Urothelium cell line (cell line): ENCODE results near the gene CCDC177.

Experiments used
- DNase-seq: peaks from one replicate; pipeline ENCODE4 v3.0.0; 2011; ENCODE audit warnings: low spot score, mixed read lengths
- FAIRE-seq: peaks from 2 replicates; lab custom pipeline; 2011; peaks lifted over from hg19 to GRCh38; lab: Jason Lieb, UNC

The CCDC177 gene

GRCh38 chr14:69574263-69574953, at the start of gene CCDC177:
CCDC177 (minus strand) TSS chr14:69574871; CDS start chr14:69573622, 1,249 bp downstream.
- peak; percentile 92 for FAIRE-seq
- peak; percentile 91 for DNase-seq

GRCh38 chr14:69624136-69624535, 49.5 kb upstream of the CCDC177 start:
- DNase-seq, result no peak
- peak; percentile 91 for FAIRE-seq

GRCh38 chr14:69620981-69621380, 46.3 kb upstream of the CCDC177 start:
- no peak for FAIRE-seq
- DNase-seq, result no peak

- DNase-seq (no peak), FAIRE-seq (peak; percentile 71)
Observed at GRCh38 chr14:69620211-69620611, 45.5 kb upstream of the CCDC177 start.

GRCh38 chr14:69619012-69619411, 44.3 kb upstream of the CCDC177 start:
- no peak for DNase-seq
- no peak for FAIRE-seq

- DNase-seq (no peak), FAIRE-seq (peak; percentile 61)
Observed at GRCh38 chr14:69617796-69618195, 43.1 kb upstream of the CCDC177 start.

- FAIRE-seq (no peak), DNase-seq (no peak)
Observed at GRCh38 chr14:69616408-69616773, 41.7 kb upstream of the CCDC177 start.

- DNase-seq, result no peak
- FAIRE-seq, result no peak
Observed at GRCh38 chr14:69615496-69616407, 41.1 kb upstream of the CCDC177 start.

- DNase-seq (no peak), FAIRE-seq (no peak)
Observed at GRCh38 chr14:69615121-69615495, 40.4 kb upstream of the CCDC177 start.

GRCh38 chr14:69614592-69614991, 39.9 kb upstream of the CCDC177 start:
- FAIRE-seq, result no peak
- DNase-seq, result no peak

GRCh38 chr14:69613312-69614073, 38.8 kb upstream of the CCDC177 start:
- FAIRE-seq, result peak; percentile 72
- DNase-seq, result no peak

- no peak for FAIRE-seq
- no peak for DNase-seq
Observed at GRCh38 chr14:69612783-69613130, 38.1 kb upstream of the CCDC177 start.

- no peak for FAIRE-seq
- DNase-seq, result peak; percentile 68
Observed at GRCh38 chr14:69612014-69612782, 37.5 kb upstream of the CCDC177 start.

GRCh38 chr14:69611172-69612013, 36.7 kb upstream of the CCDC177 start, which contains the start of gene SUSD6:
SUSD6 (plus strand) TSS chr14:69611596; CDS start chr14:69658593, 46,997 bp downstream.
- DNase-seq (peak; percentile 100), FAIRE-seq (peak; percentile 97)

- DNase-seq (no peak), FAIRE-seq (no peak)
Observed at GRCh38 chr14:69610874-69611171, 36.2 kb upstream of the CCDC177 start.

GRCh38 chr14:69610020-69610873, 35.6 kb upstream of the CCDC177 start:
- peak; percentile 61 for FAIRE-seq
- DNase-seq, result no peak

GRCh38 chr14:69606258-69607184, 31.9 kb upstream of the CCDC177 start:
- DNase-seq (no peak), FAIRE-seq (no peak)

- FAIRE-seq, result peak; percentile 35
Observed at GRCh38 chr14:69605738-69606137, 31.1 kb upstream of the CCDC177 start.

More at GRCh38 chr14:69605738-69606137, 31.1 kb upstream of the CCDC177 start:
- DNase-seq, result no peak
